Kidney (tissue), 14 donors: ENCODE measurements around the gene DCTN2. TPM values are rescaled to one million over a fixed set of nuclear protein-coding genes. Genes with fewer than 3 reads are reported as not detected.
"Not testable (repeated sequence)": the region's sequence is repeated elsewhere in the genome, so short reads cannot be mapped to it uniquely, and the experiment has no call there.

Source experiments
- DNase-seq, 5 donors: peaks; one replicate each; pipeline ENCODE4 v3.0.0-alpha.2; 2013 to 2020
- FAIRE-seq: peaks from 2 replicates; lab custom pipeline; 2012; peaks lifted over from hg19 to GRCh38; lab: Jason Lieb, UNC
- H3K27ac ChIP-seq, 2 donors: one replicate each; pipeline ENCODE4 v1.7.0; 2013; ENCODE audit warnings: low read depth in 2 of 2, low read length in 2 of 2, inconsistent platforms in 1 of 2
- H3K27me3 ChIP-seq: one replicate; pipeline ENCODE4 v1.7.1; 2013; ENCODE audit warnings: low read length, inconsistent platforms; ENCODE audit not compliant: control insufficient read depth, insufficient read depth
- H3K36me3 ChIP-seq, 3 donors: one replicate each; pipeline versions ENCODE4 v1.7.0 to v1.7.1; 2013; ENCODE audit warnings: low read length in 3 of 3, control low read depth in 1 of 3, inconsistent platforms in 1 of 3; ENCODE audit not compliant: insufficient read depth in 3 of 3, control insufficient read depth in 2 of 3
- H3K4me1 ChIP-seq, 3 donors: one replicate each; pipeline versions ENCODE4 v1.7.0 to v1.7.1; 2013; ENCODE audit warnings: low read length in 3 of 3, inconsistent platforms in 1 of 3, low read depth in 1 of 3; ENCODE audit not compliant: control insufficient read depth in 2 of 3, insufficient read depth in 2 of 3
- H3K4me3 ChIP-seq, 3 donors: one replicate each; pipeline versions ENCODE4 v1.7.0 to v1.8.1; 2013; ENCODE audit warnings: low read length in 3 of 3, control low read depth in 1 of 3, inconsistent platforms in 1 of 3
- H3K9ac ChIP-seq, 3 donors: one replicate each; pipeline versions ENCODE4 v1.7.0 to v1.7.1; 2013; ENCODE audit warnings: low read length in 3 of 3, control low read depth in 1 of 3, inconsistent platforms in 1 of 3
- H3K9me3 ChIP-seq, 3 donors: one replicate each; pipeline versions ENCODE4 v1.7.0 to v1.7.1; 2013; ENCODE audit warnings: low read length in 3 of 3, control low read depth in 1 of 3, inconsistent platforms in 1 of 3; ENCODE audit not compliant: control insufficient read depth in 2 of 3, insufficient read depth in 1 of 3
- CTCF ChIP-seq: IDR thresholded peaks from 3 replicates; pipeline ENCODE4 v1.5.1; 2012; ENCODE audit warnings: mild to moderate bottlenecking, moderate library complexity, borderline replicate concordance; ENCODE audit not compliant: insufficient read depth; ENCODE audit errors: extremely low read depth
- intact Hi-C: fragments of 100-400 bp; cut with DNase I; formaldehyde crosslinking; loops from one replicate; pipeline ENCODE4 v1.11.1; 2022
- polyA plus RNA-seq: library from polyadenylated mRNA; stranded (reverse); fragments of 350-450 nt; fragmentation: Illumina TruSeq; extraction: RNeasy Lipid Tissue Mini Kit (QIAGEN cat#74804); gene quantifications from one replicate; pipeline ENCODE4 v1.2.3, GENCODE V29; 2014; ENCODE audit warnings: low read depth, low replicate concordance; ENCODE audit not compliant: insufficient read depth
- total RNA-seq: library from RNA; stranded (reverse); fragmentation: NEBNext Ultra II Directional; extraction: Animal tissue kit (Norgen Biotek cat#: 25700); gene quantifications from one replicate; pipeline ENCODE4 v1.2.1, GENCODE V29; 2021
- donor health status: control.
- donor health status: control.
- donor health status: control.
- donor health status: control.
- donor health status: control.
- donor health status: DM: yes; HTN: yes; CAD: no.
- donor health status: Normal renal cell carcinoma (clear cell type).

Gene DCTN2
- total and polyA plus RNA-seq, 2 donors from 2014 or later: 110 to 133 TPM

DNA sequence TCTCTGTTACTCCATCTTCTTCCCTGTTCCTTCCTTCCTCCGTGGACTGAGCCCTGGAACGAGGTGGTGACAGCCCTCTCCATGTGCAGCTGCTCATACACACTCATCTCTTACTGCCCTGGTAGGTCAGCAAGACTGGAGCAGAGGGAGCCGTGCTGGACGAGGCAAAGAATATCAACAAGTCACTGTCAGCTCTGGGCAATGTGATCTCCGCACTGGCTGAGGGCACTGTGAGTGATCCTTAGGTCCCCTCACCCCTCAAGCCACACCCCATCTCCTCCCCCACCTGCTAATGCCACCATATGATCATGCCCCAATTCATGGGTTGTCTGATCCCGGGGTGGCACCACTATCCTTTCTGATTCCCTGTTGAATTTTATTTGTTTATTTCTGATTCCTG is 21.8 kb upstream of the DCTN2 start:
- Histone ChIP-seq H3K27me3 (no peaks in the 10 kb centered on the region), H3K4me1 (no peaks in the 10 kb centered on the region), H3K27ac (no peak overlapping the region), H3K4me3 (no peak overlapping the region), H3K36me3 (no peaks in the 10 kb centered on the region), H3K9me3 (no peaks in the 10 kb centered on the region), H3K9ac (no peak overlapping the region)
- DNase-seq (no peak), FAIRE-seq (no peak)
- intact Hi-C loops: no loop called here
- TF ChIP-seq CTCF: no peak

DNA sequence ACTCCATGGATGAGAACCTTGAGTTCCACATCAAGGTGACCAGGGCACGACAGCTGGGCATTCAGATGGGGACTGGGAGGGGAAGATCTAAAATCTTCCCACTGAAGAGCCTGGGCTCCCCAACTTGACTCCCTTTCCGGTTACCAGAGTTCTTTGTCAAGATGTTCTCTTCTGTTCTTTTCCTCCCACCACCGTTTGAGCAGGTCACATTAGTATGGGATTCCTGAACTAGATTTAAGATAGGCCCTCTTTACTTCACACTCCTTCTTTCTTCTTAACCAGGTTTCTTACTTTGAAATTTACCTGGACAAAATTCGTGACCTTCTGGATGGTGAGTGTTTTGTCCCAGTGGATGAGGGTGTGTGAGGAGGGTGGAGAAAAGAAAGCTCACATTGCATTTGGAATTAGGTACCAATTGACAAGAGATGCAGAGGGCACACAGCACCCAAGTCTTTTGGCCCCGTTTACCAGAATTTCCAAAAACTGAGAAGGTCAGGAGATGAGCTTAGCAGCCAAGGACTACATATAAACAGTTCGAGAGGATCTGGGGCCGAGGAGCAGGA is 17.3 kb upstream of the DCTN2 start:
- FAIRE-seq (no peak), DNase-seq (no peak)
- Histone ChIP-seq H3K36me3 (no peaks in the 10 kb centered on the region), H3K9me3 (no peaks in the 10 kb centered on the region), H3K27ac (no peak overlapping the region), H3K4me1 (no peaks in the 10 kb centered on the region), H3K9ac (no peak overlapping the region), H3K27me3 (no peaks in the 10 kb centered on the region), H3K4me3 (no peak overlapping the region)
- intact Hi-C loops: no loop called here
- no peak for TF ChIP-seq CTCF

DNA sequence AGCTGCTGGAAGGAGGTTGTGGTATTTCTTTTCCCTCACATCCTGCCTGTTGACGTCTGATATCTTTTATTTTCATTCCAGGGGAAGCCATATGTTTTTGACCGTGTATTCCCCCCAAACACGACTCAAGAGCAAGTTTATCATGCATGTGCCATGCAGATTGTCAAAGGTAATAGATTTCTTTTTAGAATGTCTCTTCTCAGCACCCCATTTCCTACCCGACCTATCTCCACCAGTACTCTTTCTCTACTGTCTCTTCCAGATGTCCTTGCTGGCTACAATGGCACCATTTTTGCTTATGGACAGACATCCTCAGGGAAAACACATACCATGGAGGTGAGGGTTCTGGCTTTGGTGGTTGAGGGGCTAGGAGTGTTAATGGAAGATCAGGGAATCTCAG is 16.4 kb upstream of the DCTN2 start:
- Histone ChIP-seq H3K4me1 (no peaks in the 10 kb centered on the region), H3K27me3 (no peaks in the 10 kb centered on the region), H3K36me3 (no peaks in the 10 kb centered on the region), H3K9me3 (no peaks in the 10 kb centered on the region), H3K4me3 (no peak overlapping the region), H3K9ac (no peak overlapping the region), H3K27ac (no peak overlapping the region)
- TF ChIP-seq CTCF: no peak
- DNase-seq (no peak), FAIRE-seq (no peak)
- intact Hi-C loops: no loop called here

GRCh38 chr12:57561117-57561516 is 14.1 kb upstream of the DCTN2 start:
- H3K9ac ChIP-seq, H3K27me3 ChIP-seq, H3K27ac ChIP-seq, DNase-seq, H3K36me3 ChIP-seq, intact Hi-C loops, H3K9me3 ChIP-seq, H3K4me1 ChIP-seq, H3K4me3 ChIP-seq, FAIRE-seq: not testable (repeated sequence)
